GM12875 (cell line): Measurements from ENCODE around the gene ETV6.
A peak's percentile ranks its signal among the peaks of the same experiment; 100 is the strongest.

Experiments used
- H3K4me3 ChIP-seq: one replicate; pipeline ENCODE4 v1.5.1; 2011; ENCODE audit warnings: low read depth, low read length, control low read depth
- CTCF ChIP-seq: IDR thresholded peaks from 2 replicates; pipeline ENCODE4 v1.5.1; 2011; ENCODE audit warnings: low read depth, mild to moderate bottlenecking, control low read depth, inconsistent platforms, low read length, moderate library complexity, borderline replicate concordance; ENCODE audit not compliant: insufficient read depth

The ETV6 gene

DNA sequence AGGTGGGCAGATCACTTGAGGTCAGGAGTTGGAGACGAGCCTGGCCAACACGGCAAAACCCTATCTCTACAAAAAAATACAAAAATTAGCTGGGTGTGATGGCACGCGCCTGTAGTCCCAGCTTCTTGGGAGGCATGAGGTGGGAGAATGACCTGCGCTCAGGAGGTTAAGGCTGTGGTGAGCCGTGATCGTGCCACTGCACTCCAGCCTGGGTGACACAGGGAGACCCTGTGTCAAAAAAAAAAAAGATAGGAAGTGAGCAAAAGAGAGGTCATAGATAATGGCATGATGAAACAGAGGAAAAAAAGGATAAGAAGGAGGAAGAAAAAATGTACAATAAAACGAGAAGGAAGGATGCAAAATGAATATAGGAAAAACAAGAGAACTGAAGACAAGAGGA is 159.5 kb downstream of the ETV6 start:
- no peak overlapping the region for H3K4me3 ChIP-seq
- no peak for TF ChIP-seq CTCF

DNA sequence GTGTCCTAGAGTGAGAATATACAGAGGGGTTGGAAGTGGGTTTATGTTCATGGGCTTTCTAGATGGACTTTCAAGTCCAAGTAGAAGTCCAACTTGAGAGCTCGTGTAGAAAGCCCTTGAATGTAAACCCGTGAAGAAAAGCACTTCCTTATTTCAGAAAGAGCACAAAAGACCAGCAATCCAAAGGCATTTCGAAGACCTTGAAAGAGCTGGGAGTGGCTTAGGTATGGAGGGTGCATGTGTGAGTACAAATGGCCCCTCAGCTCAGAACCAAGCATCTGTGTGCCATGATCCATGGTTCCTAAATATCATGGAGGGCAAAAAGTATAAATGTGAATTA is 160.7 kb downstream of the ETV6 start:
- no peak overlapping the region for H3K4me3 ChIP-seq

DNA sequence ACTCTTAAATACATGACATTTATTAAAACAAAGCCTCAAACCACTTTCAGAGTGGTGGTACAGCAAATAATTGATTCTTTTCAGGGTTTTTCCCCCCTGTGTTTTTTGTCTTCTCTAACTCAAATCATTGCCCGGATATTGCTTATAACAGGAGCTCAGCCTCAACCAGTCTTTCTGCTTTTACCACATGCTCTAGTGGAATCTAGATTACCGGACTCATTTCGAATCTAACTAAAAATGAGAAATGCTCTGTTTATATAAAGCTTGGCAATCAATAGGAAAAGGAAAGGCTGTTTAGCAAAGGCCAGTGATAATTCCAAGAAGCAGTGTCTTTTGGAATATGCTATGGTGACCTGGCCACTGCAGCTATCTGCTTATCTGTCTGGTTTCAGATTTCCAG is 161.5 kb downstream of the ETV6 start:
- no peak for TF ChIP-seq CTCF
- no peak overlapping the region for H3K4me3 ChIP-seq

More for the DNA sequence above, 160.7 kb downstream of the ETV6 start:
- no peak for TF ChIP-seq CTCF

DNA sequence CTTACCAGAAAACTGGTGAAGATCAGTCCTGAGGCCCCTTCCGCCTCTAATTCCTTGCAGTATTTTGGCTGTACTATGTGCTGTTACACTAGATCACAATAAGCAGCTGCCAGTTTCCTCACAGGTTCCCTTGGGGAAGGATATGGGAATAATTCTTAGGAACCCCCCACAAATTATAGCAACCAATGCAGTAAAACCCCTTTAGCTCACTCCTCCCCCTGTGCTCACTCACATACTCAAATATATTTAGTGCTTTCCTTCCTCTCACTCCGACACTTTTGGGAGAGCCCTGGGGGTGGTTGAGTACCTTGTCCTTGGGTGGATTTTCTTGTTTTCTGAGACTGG is 162.7 kb downstream of the ETV6 start:
- no peak for TF ChIP-seq CTCF
- H3K4me3 ChIP-seq, result peak overlapping the region; percentile 0

- peak overlapping the region; percentile 36 for H3K4me3 ChIP-seq
- TF ChIP-seq CTCF, result no peak
These were observed 163.3 kb downstream of the ETV6 start for GRCh38 chr12:11812586-11813437.

- no peak for TF ChIP-seq CTCF
- peak overlapping the region; percentile 36 for H3K4me3 ChIP-seq
These were observed 164.0 kb downstream of the ETV6 start for GRCh38 chr12:11813438-11813813.

- TF ChIP-seq CTCF, result no peak
These were observed 164.9 kb downstream of the ETV6 start for GRCh38 chr12:11814374-11814773.

More at GRCh38 chr12:11814374-11814773, 164.9 kb downstream of the ETV6 start:
- H3K4me3 ChIP-seq, result no peak overlapping the region
